Progenitor cell of endocrine pancreas (in vitro differentiated cells): ENCODE results near the gene ARPC1B. TPM values are rescaled to one million over a fixed set of nuclear protein-coding genes. Genes with fewer than 3 reads are reported as not detected.

Experiments
- DNase-seq: peaks from one replicate; pipeline ENCODE4 v3.0.0; 2021; ENCODE audit warnings: low spot score; ENCODE audit not compliant: unreplicated experiment
- H3K27ac Mint-ChIP-seq: 2 replicates; pipeline ENCODE4 v1.8.0; 2021; ENCODE audit warnings: mild to moderate bottlenecking, moderate library complexity, mixed read lengths
- H3K27me3 Mint-ChIP-seq: 2 replicates; pipeline ENCODE4 v1.8.0; 2021; ENCODE audit warnings: mixed read lengths
- H3K36me3 Mint-ChIP-seq: 2 replicates; pipeline ENCODE4 v1.8.0; 2022; ENCODE audit warnings: mixed read lengths; ENCODE audit not compliant: insufficient read depth
- H3K4me1 Mint-ChIP-seq: 2 replicates; pipeline ENCODE4 v1.8.0; 2021; ENCODE audit warnings: low read depth, mixed read lengths
- H3K4me3 Mint-ChIP-seq: 2 replicates; pipeline ENCODE4 v1.8.0; 2021; ENCODE audit warnings: low read depth, mild to moderate bottlenecking, moderate library complexity, mixed read lengths
- H3K9me3 Mint-ChIP-seq: 2 replicates; pipeline ENCODE4 v1.8.0; 2021; ENCODE audit warnings: low read depth, mixed read lengths
- CTCF ChIP-seq: fragments of 200-600 bp; sonication (generic); IDR thresholded peaks from one replicate; pipeline ENCODE4 v1.5.0; 2021; ENCODE audit warnings: antibody characterized with exemption, mild to moderate bottlenecking; ENCODE audit not compliant: unreplicated experiment
- total RNA-seq: library from RNA; stranded (reverse); gene quantifications from 2 replicates; pipeline ENCODE4 v1.2.1, GENCODE V29; 2021

Gene ARPC1B
- total RNA-seq, 1 donor from 2014 or later: 28.2 TPM

GRCh38 chr7:99387912-99388311 lies 13.4 kb downstream of the ARPC1B start:
- no peak for TF ChIP-seq CTCF
- H3K4me3 Mint-ChIP-seq: no peak overlapping the region
- no peaks in the 10 kb centered on the region for H3K4me1 Mint-ChIP-seq
- DNase-seq: no peak
- no peaks in the 10 kb centered on the region for H3K9me3 Mint-ChIP-seq
- no peak overlapping the region for H3K27ac Mint-ChIP-seq
- H3K36me3 Mint-ChIP-seq: peaks cover 5% of the 10 kb centered on the region
- H3K27me3 Mint-ChIP-seq: no peaks in the 10 kb centered on the region

GRCh38 chr7:99389772-99390171 lies 15.2 kb downstream of the ARPC1B start:
- no peak overlapping the region for H3K4me3 Mint-ChIP-seq
- H3K36me3 Mint-ChIP-seq: peaks cover 5% of the 10 kb centered on the region
- H3K4me1 Mint-ChIP-seq: peaks cover 6% of the 10 kb centered on the region
- no peaks in the 10 kb centered on the region for H3K9me3 Mint-ChIP-seq
- H3K27me3 Mint-ChIP-seq: no peaks in the 10 kb centered on the region
- H3K27ac Mint-ChIP-seq: no peak overlapping the region
- no peak for DNase-seq
- no peak for TF ChIP-seq CTCF

GRCh38 chr7:99390941-99391602 lies 16.5 kb downstream of the ARPC1B start:
- peaks cover 6% of the 10 kb centered on the region for H3K4me1 Mint-ChIP-seq
- TF ChIP-seq CTCF: no peak
- peaks cover 4% of the 10 kb centered on the region for H3K36me3 Mint-ChIP-seq
- DNase-seq: no peak
- no peaks in the 10 kb centered on the region for H3K27me3 Mint-ChIP-seq
- H3K9me3 Mint-ChIP-seq: no peaks in the 10 kb centered on the region
- peak overlapping the region; percentile 29 for H3K4me3 Mint-ChIP-seq
- H3K27ac Mint-ChIP-seq: no peak overlapping the region

- TF ChIP-seq CTCF: no peak
- peak overlapping the region; percentile 90 for H3K4me3 Mint-ChIP-seq
- H3K27me3 Mint-ChIP-seq: no peaks in the 10 kb centered on the region
- no peaks in the 10 kb centered on the region for H3K9me3 Mint-ChIP-seq
- DNase-seq: no peak
- no peak overlapping the region for H3K27ac Mint-ChIP-seq
- H3K36me3 Mint-ChIP-seq: peaks cover 5% of the 10 kb centered on the region
- H3K4me1 Mint-ChIP-seq: peaks cover 6% of the 10 kb centered on the region
These were observed 17.5 kb downstream of the ARPC1B start for GRCh38 chr7:99392046-99392445.

GRCh38 chr7:99392659-99393354 lies 18.3 kb downstream of the ARPC1B start:
- peak; percentile 65 for DNase-seq
- no peaks in the 10 kb centered on the region for H3K27me3 Mint-ChIP-seq
- no peak for TF ChIP-seq CTCF
- H3K27ac Mint-ChIP-seq: peak overlapping the region; percentile 98
- peak overlapping the region; percentile 90 for H3K4me3 Mint-ChIP-seq
- no peaks in the 10 kb centered on the region for H3K9me3 Mint-ChIP-seq
- H3K4me1 Mint-ChIP-seq: peaks cover 6% of the 10 kb centered on the region
- peaks cover 6% of the 10 kb centered on the region for H3K36me3 Mint-ChIP-seq
